ENCODE measurements around the gene UBASH3B. TPM values are rescaled to one million over a fixed set of nuclear protein-coding genes. Genes with fewer than 3 reads are reported as not detected.
A peak's percentile ranks its signal among the peaks of the same experiment; 100 is the strongest.

The UBASH3B gene
- total RNA-seq, 1 donor from 2014 or later = 4.3 TPM

DNA sequence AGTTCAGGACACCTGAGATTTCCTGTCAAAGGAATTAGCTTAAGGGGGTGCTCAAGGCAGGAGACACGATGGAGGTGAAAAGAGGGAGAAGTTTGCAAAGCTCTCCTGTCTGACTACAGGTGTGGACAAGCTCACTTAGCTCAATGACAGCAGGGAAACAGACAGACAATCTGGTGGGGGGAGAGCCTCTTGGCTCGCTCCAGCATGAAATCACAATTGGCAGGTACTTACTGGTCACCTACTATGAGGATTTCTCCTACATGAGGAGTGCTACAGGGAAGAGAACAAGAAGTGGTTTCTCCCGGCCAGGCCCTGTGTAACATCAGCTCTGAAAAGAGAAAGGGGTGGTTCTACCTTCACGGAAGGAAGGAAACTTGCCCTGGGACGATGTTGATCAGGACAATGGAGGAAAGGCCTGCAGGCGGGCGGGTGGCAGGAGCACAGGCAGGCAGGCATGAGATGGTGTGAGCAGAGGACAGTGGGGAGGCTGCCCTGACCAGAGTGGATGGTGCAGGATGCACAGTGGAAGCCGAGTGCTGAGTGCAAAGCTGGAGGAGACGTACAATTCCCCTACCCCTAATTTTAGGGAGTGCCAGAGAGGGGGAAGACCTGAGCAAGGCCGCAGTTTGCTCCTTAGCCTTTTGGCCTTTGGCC is 124.9 kb downstream of the UBASH3B start:
- TF ChIP-seq, protein P1, sequence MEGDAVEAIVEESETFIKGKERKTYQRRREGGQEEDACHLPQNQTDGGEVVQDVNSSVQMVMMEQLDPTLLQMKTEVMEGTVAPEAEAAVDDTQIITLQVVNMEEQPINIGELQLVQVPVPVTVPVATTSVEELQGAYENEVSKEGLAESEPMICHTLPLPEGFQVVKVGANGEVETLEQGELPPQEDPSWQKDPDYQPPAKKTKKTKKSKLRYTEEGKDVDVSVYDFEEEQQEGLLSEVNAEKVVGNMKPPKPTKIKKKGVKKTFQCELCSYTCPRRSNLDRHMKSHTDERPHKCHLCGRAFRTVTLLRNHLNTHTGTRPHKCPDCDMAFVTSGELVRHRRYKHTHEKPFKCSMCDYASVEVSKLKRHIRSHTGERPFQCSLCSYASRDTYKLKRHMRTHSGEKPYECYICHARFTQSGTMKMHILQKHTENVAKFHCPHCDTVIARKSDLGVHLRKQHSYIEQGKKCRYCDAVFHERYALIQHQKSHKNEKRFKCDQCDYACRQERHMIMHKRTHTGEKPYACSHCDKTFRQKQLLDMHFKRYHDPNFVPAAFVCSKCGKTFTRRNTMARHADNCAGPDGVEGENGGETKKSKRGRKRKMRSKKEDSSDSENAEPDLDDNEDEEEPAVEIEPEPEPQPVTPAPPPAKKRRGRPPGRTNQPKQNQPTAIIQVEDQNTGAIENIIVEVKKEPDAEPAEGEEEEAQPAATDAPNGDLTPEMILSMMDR (IDR thresholded peaks at IDR 0.05) = no peak
- no peak for ATAC-seq (ENCODE audit: low read depth)
- Mint-ChIP-seq H3K36me3 (ENCODE audit: low read depth) (peaks cover 10% of the 10 kb centered on the region), H3K27me3 (no peaks in the 10 kb centered on the region), H3K4me1 (peaks cover 6% of the 10 kb centered on the region), H3K27ac (no peak overlapping the region), H3K9me3 (no peaks in the 10 kb centered on the region), H3K4me3 (no peak overlapping the region)
- DNase-seq = no peak
- intact Hi-C loops (cut with micrococcal nuclease) = no loop called here
- POLR2A ChIA-PET = interaction anchor here (0.9 kb wide), 1 partner anchor 24 kb away, joined by 3 read pairs; no protein-coding TSS in a partner anchor
- CTCF ChIA-PET = interaction anchor here (0.8 to 6.3 kb wide), 15 partner anchors 11 to 1125 kb away, joined by 3 to 131 read pairs (median 3); partner anchors contain the start of gene UBASH3B

- no peaks in the 10 kb centered on the region for H3K9me3 Mint-ChIP-seq
- CTCF ChIA-PET = interaction anchor here (0.7 to 6.3 kb wide), 23 partner anchors 9 to 1827 kb away, joined by 3 to 131 read pairs (median 4); partner anchors contain the start of gene UBASH3B
- H3K4me3 Mint-ChIP-seq = no peak overlapping the region
- no peaks in the 10 kb centered on the region for H3K27me3 Mint-ChIP-seq
- DNase-seq (peak; percentile 64), ATAC-seq (ENCODE audit: low read depth) (peak; percentile 95)
- H3K36me3 Mint-ChIP-seq (ENCODE audit: low read depth) = peaks cover 10% of the 10 kb centered on the region
- TF ChIP-seq, protein P1 (IDR thresholded peaks at IDR 0.05) = peak; percentile 85
- H3K27ac Mint-ChIP-seq = no peak overlapping the region
- POLR2A ChIA-PET = interaction anchor here (0.6 kb wide), 1 partner anchor 143 kb away, joined by 3 read pairs; no protein-coding TSS in a partner anchor
- intact Hi-C loops (cut with micrococcal nuclease) = loop anchor here (1.0 kb wide), 5 partner anchors 25 to 201 kb away; partner anchors contain the start of gene UBASH3B
- H3K4me1 Mint-ChIP-seq = no peaks in the 10 kb centered on the region
Measured at GRCh38 chr11:122781378-122782195, 126.1 kb downstream of the UBASH3B start.

DNA sequence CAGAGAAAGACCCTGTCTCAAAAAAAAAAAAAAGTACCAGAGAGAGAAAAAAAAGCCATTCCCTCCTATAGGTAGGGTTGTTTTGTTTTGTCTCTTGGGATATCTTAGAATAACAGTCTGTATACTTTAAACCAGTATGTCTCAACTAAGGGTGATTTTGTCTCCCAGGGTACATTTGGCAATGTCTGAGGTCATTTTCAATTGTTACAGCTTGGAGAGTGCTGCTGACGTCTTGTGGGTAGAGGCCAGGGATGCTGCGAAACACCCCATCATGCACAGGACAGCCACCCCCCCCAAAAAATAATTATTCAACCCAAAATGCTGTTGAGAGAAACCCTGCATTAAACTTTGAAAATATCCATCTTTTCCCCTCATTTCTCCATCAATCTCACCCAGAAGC is 126.7 kb downstream of the UBASH3B start:
- intact Hi-C loops (cut with micrococcal nuclease) = no loop called here
- POLR2A ChIA-PET = no interaction called here
- H3K36me3 Mint-ChIP-seq (ENCODE audit: low read depth) = peaks cover 10% of the 10 kb centered on the region

GRCh38 chr11:122784325-122784955 is 128.9 kb downstream of the UBASH3B start:
- ChIA-PET POLR2A (no interaction called here), CTCF (interaction anchor here (6.2 to 6.3 kb wide), 2 partner anchors 29 to 154 kb away, joined by 69 to 131 read pairs; no protein-coding TSS in a partner anchor)
- Mint-ChIP-seq H3K4me1 (no peaks in the 10 kb centered on the region), H3K27me3 (no peaks in the 10 kb centered on the region), H3K4me3 (no peak overlapping the region), H3K36me3 (ENCODE audit: low read depth) (peaks cover 7% of the 10 kb centered on the region), H3K9me3 (no peaks in the 10 kb centered on the region), H3K27ac (no peak overlapping the region)
- intact Hi-C loops (cut with micrococcal nuclease) = no loop called here
- ATAC-seq (ENCODE audit: low read depth) (no peak), DNase-seq (no peak)
- TF ChIP-seq, protein P1 (IDR thresholded peaks at IDR 0.05) = no peak

More for the DNA sequence above, 126.7 kb downstream of the UBASH3B start:
- ATAC-seq (ENCODE audit: low read depth) = no peak
- no peak for DNase-seq
- Mint-ChIP-seq H3K27ac (no peak overlapping the region), H3K27me3 (no peaks in the 10 kb centered on the region), H3K4me3 (no peak overlapping the region), H3K4me1 (no peaks in the 10 kb centered on the region), H3K9me3 (no peaks in the 10 kb centered on the region)
- TF ChIP-seq, protein P1 (IDR thresholded peaks at IDR 0.05) = no peak
- CTCF ChIA-PET = interaction anchor here (0.7 to 6.3 kb wide), 12 partner anchors 9 to 1828 kb away, joined by 3 to 131 read pairs (median 6); no protein-coding TSS in a partner anchor

All from activated B cell treated with CpG ODN at 0.5 μM for 24 hours (primary cell).